ENCODE data around the gene CDC42SE2. TPM values are rescaled to one million over a fixed set of nuclear protein-coding genes. Genes with fewer than 3 reads are reported as not detected.

CDC42SE2 gene
- total RNA-seq, 1 experiment from 2014 or later = 32.8 TPM

DNA sequence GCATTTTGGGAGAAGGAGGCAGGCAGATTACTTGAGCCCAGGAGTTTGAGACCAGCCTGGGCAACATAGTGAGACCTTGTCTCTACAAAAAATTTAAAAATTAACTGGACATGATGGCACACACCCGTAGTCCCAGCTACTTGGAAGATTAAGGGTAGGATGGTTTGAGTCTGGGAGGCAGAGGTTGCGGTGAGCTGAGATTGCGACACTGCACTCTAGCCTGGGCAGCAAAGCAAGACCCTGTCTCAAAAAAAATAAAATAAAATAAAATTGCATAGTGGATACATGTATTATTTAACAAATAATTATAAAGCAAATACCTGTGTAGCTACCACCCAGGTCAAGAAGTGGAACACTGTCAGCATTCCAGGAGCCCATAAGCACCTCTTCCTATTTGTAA is 90.1 kb downstream of the CDC42SE2 start:
- Histone ChIP-seq H2AFZ (no peak overlapping the region), H4K20me1 (ENCODE audit: insufficient read depth) (no peaks in the 10 kb centered on the region; the same call in 1 of the 2 replicates), H3K4me1 (replicated peaks; ENCODE audit: insufficient read depth) (no peaks in the 10 kb centered on the region), H3K36me3 (ENCODE audit: low read depth) (no peaks in the 10 kb centered on the region), H3K4me3 (no peak overlapping the region), H3K4me2 (no peak overlapping the region), H3K79me2 (ENCODE audit: low read depth) (no peaks in the 10 kb centered on the region), H3F3A (ENCODE audit: insufficient read depth, low read depth) (no peaks in the 10 kb centered on the region), H3K27ac (no peak overlapping the region), H3K9me2 (ENCODE audit: insufficient read depth) (no peaks in the 10 kb centered on the region), H3K9me3 (ENCODE audit: insufficient read depth, low read depth) (no peaks in the 10 kb centered on the region), H3K27me3 (ENCODE audit: insufficient read depth, low read depth) (no peaks in the 10 kb centered on the region)
- no peak for TF ChIP-seq EZH2 (IDR thresholded peaks at IDR 0.05; ENCODE audit: low read depth)
- TF ChIP-seq, protein P1, sequence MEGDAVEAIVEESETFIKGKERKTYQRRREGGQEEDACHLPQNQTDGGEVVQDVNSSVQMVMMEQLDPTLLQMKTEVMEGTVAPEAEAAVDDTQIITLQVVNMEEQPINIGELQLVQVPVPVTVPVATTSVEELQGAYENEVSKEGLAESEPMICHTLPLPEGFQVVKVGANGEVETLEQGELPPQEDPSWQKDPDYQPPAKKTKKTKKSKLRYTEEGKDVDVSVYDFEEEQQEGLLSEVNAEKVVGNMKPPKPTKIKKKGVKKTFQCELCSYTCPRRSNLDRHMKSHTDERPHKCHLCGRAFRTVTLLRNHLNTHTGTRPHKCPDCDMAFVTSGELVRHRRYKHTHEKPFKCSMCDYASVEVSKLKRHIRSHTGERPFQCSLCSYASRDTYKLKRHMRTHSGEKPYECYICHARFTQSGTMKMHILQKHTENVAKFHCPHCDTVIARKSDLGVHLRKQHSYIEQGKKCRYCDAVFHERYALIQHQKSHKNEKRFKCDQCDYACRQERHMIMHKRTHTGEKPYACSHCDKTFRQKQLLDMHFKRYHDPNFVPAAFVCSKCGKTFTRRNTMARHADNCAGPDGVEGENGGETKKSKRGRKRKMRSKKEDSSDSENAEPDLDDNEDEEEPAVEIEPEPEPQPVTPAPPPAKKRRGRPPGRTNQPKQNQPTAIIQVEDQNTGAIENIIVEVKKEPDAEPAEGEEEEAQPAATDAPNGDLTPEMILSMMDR (conservative IDR thresholded peaks at IDR 0.05) = no peak
- intact Hi-C loops (cut with micrococcal nuclease; ENCODE audit: unreplicated experiment) = no loop called here
- ChIA-PET POLR2A (ENCODE audit: unreplicated experiment) (no interaction called here), CTCF (no interaction called here)
- no peak for DNase-seq
- BruUV-seq (replicated peaks) = no TSS peak

DNA sequence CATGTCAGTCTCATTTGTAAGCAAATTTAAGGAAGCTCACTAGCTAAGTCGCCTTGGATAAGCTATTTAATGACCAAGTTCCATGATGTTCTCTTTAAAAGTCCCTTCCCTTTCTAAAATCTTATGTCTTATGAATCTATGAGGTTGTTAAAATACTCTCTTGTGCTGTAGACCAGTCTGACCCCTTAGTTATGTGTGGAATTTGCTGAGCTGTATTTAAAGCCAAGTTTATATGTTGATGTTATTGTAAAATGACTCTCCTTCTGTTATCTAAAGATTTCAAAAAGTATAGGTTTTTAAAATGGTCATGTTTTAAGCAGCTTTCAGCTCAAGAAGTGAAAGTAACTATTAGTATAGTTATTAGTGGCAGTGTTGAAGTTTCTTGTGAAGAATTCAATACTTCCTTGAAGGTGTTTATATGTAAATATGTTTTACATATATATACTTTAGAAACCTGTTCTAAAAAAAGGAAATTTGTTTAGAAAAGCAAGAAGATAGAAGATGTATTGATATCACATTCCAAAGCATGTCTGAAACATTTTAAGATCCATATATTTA is 92.2 kb downstream of the CDC42SE2 start:
- H3K9me2 ChIP-seq (ENCODE audit: insufficient read depth) = no peaks in the 10 kb centered on the region
- H3K79me2 ChIP-seq (ENCODE audit: low read depth) = no peaks in the 10 kb centered on the region
- H3K27ac ChIP-seq = no peak overlapping the region
- no peak overlapping the region for H3K4me3 ChIP-seq
- H3K4me1 ChIP-seq (replicated peaks; ENCODE audit: insufficient read depth) = no peaks in the 10 kb centered on the region
- no peaks in the 10 kb centered on the region; the same call in 1 of the 2 replicates for H4K20me1 ChIP-seq (ENCODE audit: insufficient read depth)
- no peak for TF ChIP-seq EZH2 (IDR thresholded peaks at IDR 0.05; ENCODE audit: low read depth)
- TF ChIP-seq, protein P1 (conservative IDR thresholded peaks at IDR 0.05) = no peak
- BruUV-seq (replicated peaks) = no TSS peak
- H3K36me3 ChIP-seq (ENCODE audit: low read depth) = no peaks in the 10 kb centered on the region
- intact Hi-C loops (cut with micrococcal nuclease; ENCODE audit: unreplicated experiment) = no loop called here
- H3K4me2 ChIP-seq = no peak overlapping the region; the same call in 1 of the 2 replicates
- CTCF ChIA-PET = interaction anchor here (0.6 kb wide), 1 partner anchor 134 kb away, joined by 3 read pairs; no protein-coding TSS in a partner anchor
- DNase-seq = no peak
- H2AFZ ChIP-seq = no peak overlapping the region
- no peaks in the 10 kb centered on the region for H3F3A ChIP-seq (ENCODE audit: insufficient read depth, low read depth)
- H3K27me3 ChIP-seq (ENCODE audit: insufficient read depth, low read depth) = no peaks in the 10 kb centered on the region
- no peaks in the 10 kb centered on the region for H3K9me3 ChIP-seq (ENCODE audit: insufficient read depth, low read depth)
- POLR2A ChIA-PET (ENCODE audit: unreplicated experiment) = no interaction called here

DNA sequence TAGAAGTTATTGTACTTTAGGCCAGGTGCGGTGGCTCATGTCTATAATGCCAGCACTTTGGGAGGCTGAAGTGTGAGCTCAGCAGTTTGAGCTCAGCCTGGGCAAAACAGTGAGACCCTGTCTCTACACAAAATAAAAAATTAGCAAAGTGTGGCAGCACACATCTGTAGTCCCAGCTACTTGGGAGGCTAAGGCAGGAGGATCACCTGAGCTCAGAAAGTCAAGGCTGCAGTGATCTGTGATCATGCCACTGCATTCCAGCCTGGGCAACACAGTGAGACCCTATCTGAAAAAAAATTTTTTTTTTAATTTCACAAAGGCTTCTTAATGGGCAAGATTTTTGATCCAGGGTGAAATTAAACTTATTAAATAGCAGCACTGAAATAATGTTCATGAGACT is 92.8 kb downstream of the CDC42SE2 start:
- Histone ChIP-seq H2AFZ (no peak overlapping the region), H3K9me3 (ENCODE audit: insufficient read depth, low read depth) (no peaks in the 10 kb centered on the region), H3K4me1 (replicated peaks; ENCODE audit: insufficient read depth) (no peaks in the 10 kb centered on the region), H3K36me3 (ENCODE audit: low read depth) (no peaks in the 10 kb centered on the region), H3K4me2 (no peak overlapping the region), H3K9me2 (ENCODE audit: insufficient read depth) (no peaks in the 10 kb centered on the region), H4K20me1 (ENCODE audit: insufficient read depth) (peaks cover 4% of the 10 kb centered on the region; the same call in 1 of the 2 replicates), H3F3A (ENCODE audit: insufficient read depth, low read depth) (no peaks in the 10 kb centered on the region), H3K79me2 (ENCODE audit: low read depth) (no peaks in the 10 kb centered on the region), H3K4me3 (no peak overlapping the region), H3K27me3 (ENCODE audit: insufficient read depth, low read depth) (no peaks in the 10 kb centered on the region), H3K27ac (no peak overlapping the region)
- TF ChIP-seq, protein P1 (conservative IDR thresholded peaks at IDR 0.05) = no peak
- TF ChIP-seq EZH2 (IDR thresholded peaks at IDR 0.05; ENCODE audit: low read depth) = no peak
- CTCF ChIA-PET = interaction anchor here (0.6 kb wide), 1 partner anchor 135 kb away, joined by 3 read pairs; no protein-coding TSS in a partner anchor
- no TSS peak for BruUV-seq (replicated peaks)
- POLR2A ChIA-PET (ENCODE audit: unreplicated experiment) = no interaction called here
- intact Hi-C loops (cut with micrococcal nuclease; ENCODE audit: unreplicated experiment) = no loop called here
- no peak for DNase-seq

Data from PC-9 (cell line).